ENCODE results near the gene PRKAG3. TPM values are rescaled to one million over a fixed set of nuclear protein-coding genes. Genes with fewer than 3 reads are reported as not detected.

PRKAG3 gene
- polyA plus RNA-seq, 1 experiment, result not detected

- Histone ChIP-seq H3K4me3 (ENCODE audit: low read depth, low read length) (no peak overlapping the region), H3K27me3 (ENCODE audit: control insufficient read depth, insufficient read depth, low read length) (peaks cover 53% of the 10 kb centered on the region), H3K36me3 (ENCODE audit: control insufficient read depth, insufficient read depth, low read length) (no peaks in the 10 kb centered on the region)
- CTCF ChIA-PET, result interaction anchor here (1.0 to 22.2 kb wide), 2 partner anchors 25 to 109 kb away, joined by 4 to 726 read pairs; no protein-coding TSS in a partner anchor
- no peak for TF ChIP-seq CTCF (IDR thresholded peaks at IDR 0.05; ENCODE audit: insufficient read depth, low read depth, low read length)
- POLR2A ChIA-PET, result no interaction called here
- DNase-seq (ENCODE audit: low read depth), result no peak
These were observed 39.4 kb upstream of the PRKAG3 start for GRCh38 chr2:218870984-218871344.

DNA sequence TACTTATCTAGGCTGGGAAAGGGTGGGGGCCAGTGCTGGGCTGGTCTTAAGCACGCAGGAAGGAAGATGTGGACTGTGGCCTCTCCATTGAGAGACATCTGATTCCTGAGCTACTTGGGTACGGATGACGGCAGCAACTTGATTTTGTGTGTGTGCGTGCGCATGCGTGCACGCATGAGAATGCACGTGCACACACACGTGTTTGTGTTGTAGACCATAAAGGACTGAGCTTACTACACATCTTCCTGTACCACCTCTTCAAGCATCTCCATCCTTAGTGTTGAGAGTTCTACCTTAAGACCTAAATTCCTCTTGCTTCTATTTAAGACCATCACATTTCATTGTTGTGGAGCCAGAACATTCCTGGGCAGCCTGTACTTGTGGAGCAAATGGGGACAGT is 37.5 kb upstream of the PRKAG3 start:
- POLR2A ChIA-PET, result no interaction called here
- Histone ChIP-seq H3K36me3 (ENCODE audit: control insufficient read depth, insufficient read depth, low read length) (no peaks in the 10 kb centered on the region), H3K27me3 (ENCODE audit: control insufficient read depth, insufficient read depth, low read length) (peaks cover 42% of the 10 kb centered on the region), H3K4me3 (ENCODE audit: low read depth, low read length) (no peak overlapping the region)
- DNase-seq (ENCODE audit: low read depth), result no peak
- CTCF ChIA-PET, result interaction anchor here (1.2 to 22.2 kb wide), 3 partner anchors 9 to 27 kb away, joined by 3 to 726 read pairs (median 4); partner anchors contain the start of gene WNT6
- no peak for TF ChIP-seq CTCF (IDR thresholded peaks at IDR 0.05; ENCODE audit: insufficient read depth, low read depth, low read length)

DNA sequence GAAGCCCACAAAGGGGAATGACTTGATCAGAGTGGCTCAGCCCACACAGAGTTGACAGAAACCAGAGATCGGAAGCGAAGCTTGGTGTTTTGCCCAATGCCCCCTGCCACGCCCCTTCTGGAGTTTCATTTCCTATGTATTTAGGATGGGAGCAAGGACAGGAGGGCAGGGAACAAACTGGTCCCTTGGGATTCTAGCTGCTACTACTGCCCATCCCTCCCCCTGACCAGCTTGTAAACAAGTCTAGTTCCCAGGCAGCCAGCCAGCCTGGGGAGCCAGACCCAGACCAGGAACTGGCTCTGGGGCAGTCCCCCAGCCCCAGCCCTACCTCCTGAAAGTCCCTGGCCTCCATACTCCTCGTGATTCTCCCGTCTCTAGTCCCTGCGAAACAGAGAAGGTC is 36.3 kb upstream of the PRKAG3 start:
- Histone ChIP-seq H3K36me3 (ENCODE audit: control insufficient read depth, insufficient read depth, low read length) (no peaks in the 10 kb centered on the region), H3K4me3 (ENCODE audit: low read depth, low read length) (no peak overlapping the region), H3K27me3 (ENCODE audit: control insufficient read depth, insufficient read depth, low read length) (peaks cover 44% of the 10 kb centered on the region)
- no peak for TF ChIP-seq CTCF (IDR thresholded peaks at IDR 0.05; ENCODE audit: insufficient read depth, low read depth, low read length)
- ChIA-PET CTCF (interaction anchor here (0.7 to 22.2 kb wide), 2 partner anchors 9 to 28 kb away, joined by 5 to 726 read pairs; no protein-coding TSS in a partner anchor), POLR2A (no interaction called here)
- no peak for DNase-seq (ENCODE audit: low read depth)

- H3K36me3 ChIP-seq (ENCODE audit: control insufficient read depth, insufficient read depth, low read length), result no peaks in the 10 kb centered on the region
- H3K4me3 ChIP-seq (ENCODE audit: low read depth, low read length), result no peak overlapping the region
- no peak for TF ChIP-seq CTCF (IDR thresholded peaks at IDR 0.05; ENCODE audit: insufficient read depth, low read depth, low read length)
- POLR2A ChIA-PET, result no interaction called here
- no peak for DNase-seq (ENCODE audit: low read depth)
- CTCF ChIA-PET, result interaction anchor here (9.9 kb wide), 1 partner anchor 10 kb away, joined by 83 read pairs; no protein-coding TSS in a partner anchor
- H3K27me3 ChIP-seq (ENCODE audit: control insufficient read depth, insufficient read depth, low read length), result peaks cover 40% of the 10 kb centered on the region
These were observed 34.4 kb upstream of the PRKAG3 start for GRCh38 chr2:218865999-218866398.

GRCh38 chr2:218865396-218865795 is 33.8 kb upstream of the PRKAG3 start:
- ChIA-PET CTCF (interaction anchor here (3.1 to 9.9 kb wide), 2 partner anchors 11 to 33 kb away, joined by 13 to 83 read pairs; no protein-coding TSS in a partner anchor), POLR2A (no interaction called here)
- Histone ChIP-seq H3K36me3 (ENCODE audit: control insufficient read depth, insufficient read depth, low read length) (no peaks in the 10 kb centered on the region), H3K4me3 (ENCODE audit: low read depth, low read length) (no peak overlapping the region), H3K27me3 (ENCODE audit: control insufficient read depth, insufficient read depth, low read length) (peaks cover 37% of the 10 kb centered on the region)
- no peak for TF ChIP-seq CTCF (IDR thresholded peaks at IDR 0.05; ENCODE audit: insufficient read depth, low read depth, low read length)
- DNase-seq (ENCODE audit: low read depth), result no peak

All from BJ (cell line).